Measurements from ENCODE around the gene TBC1D8B. TPM values are rescaled to one million over a fixed set of nuclear protein-coding genes. Genes with fewer than 3 reads are reported as not detected.
A peak's percentile ranks its signal among the peaks of the same experiment; 100 is the strongest.

The TBC1D8B gene
- total RNA-seq, 1 donor = 12.3 TPM

GRCh38 chrX:106874075-106874474, 71.6 kb downstream of the TBC1D8B start:
- Histone ChIP-seq H3K4me2 (ENCODE audit: insufficient read depth, low read length) (no peak overlapping the region), H4K20me1 (ENCODE audit: insufficient read depth, low read length) (no peaks in the 10 kb centered on the region), H2AFZ (ENCODE audit: low read length) (no peak overlapping the region), H3K4me1 (ENCODE audit: insufficient read depth, low read length) (no peaks in the 10 kb centered on the region), H3K4me3 (ENCODE audit: insufficient read depth, low read length) (no peak overlapping the region), H3K9me3 (ENCODE audit: low read depth, low read length) (no peaks in the 10 kb centered on the region), H3K27ac (ENCODE audit: low read depth, low read length) (no peak overlapping the region), H3K79me2 (ENCODE audit: insufficient read depth, low read length) (no peaks in the 10 kb centered on the region), H3K36me3 (ENCODE audit: insufficient read depth, low read length) (peaks cover 7% of the 10 kb centered on the region), H3K27me3 (ENCODE audit: insufficient read depth, low read length) (no peaks in the 10 kb centered on the region)
- DNase-seq (ENCODE audit: insufficient read length, low spot score, missing footprints) = no peak
- TF ChIP-seq CTCF (IDR thresholded peaks at IDR 0.05; ENCODE audit: extremely low read depth, low read depth, low read length) = peak; percentile 70

- Histone ChIP-seq H3K36me3 (ENCODE audit: insufficient read depth, low read length) (peaks cover 7% of the 10 kb centered on the region), H3K79me2 (ENCODE audit: insufficient read depth, low read length) (no peaks in the 10 kb centered on the region), H3K4me2 (ENCODE audit: insufficient read depth, low read length) (no peak overlapping the region), H3K27ac (ENCODE audit: low read depth, low read length) (no peak overlapping the region), H3K4me1 (ENCODE audit: insufficient read depth, low read length) (no peaks in the 10 kb centered on the region), H3K27me3 (ENCODE audit: insufficient read depth, low read length) (peaks cover 4% of the 10 kb centered on the region), H2AFZ (ENCODE audit: low read length) (no peak overlapping the region), H4K20me1 (ENCODE audit: insufficient read depth, low read length) (no peaks in the 10 kb centered on the region), H3K9me3 (ENCODE audit: low read depth, low read length) (no peaks in the 10 kb centered on the region), H3K4me3 (ENCODE audit: insufficient read depth, low read length) (no peak overlapping the region)
- no peak for TF ChIP-seq CTCF (IDR thresholded peaks at IDR 0.05; ENCODE audit: extremely low read depth, low read depth, low read length)
- DNase-seq (ENCODE audit: insufficient read length, low spot score, missing footprints) = no peak
Observed at GRCh38 chrX:106875151-106875550, 72.7 kb downstream of the TBC1D8B start.

- DNase-seq (ENCODE audit: insufficient read length, low spot score, missing footprints) = no peak
- H3K27ac ChIP-seq (ENCODE audit: low read depth, low read length) = no peak overlapping the region
- H3K27me3 ChIP-seq (ENCODE audit: insufficient read depth, low read length) = peaks cover 11% of the 10 kb centered on the region
- H3K79me2 ChIP-seq (ENCODE audit: insufficient read depth, low read length) = no peaks in the 10 kb centered on the region
- no peak overlapping the region for H3K4me2 ChIP-seq (ENCODE audit: insufficient read depth, low read length)
- H3K36me3 ChIP-seq (ENCODE audit: insufficient read depth, low read length) = no peaks in the 10 kb centered on the region
- no peaks in the 10 kb centered on the region for H3K9me3 ChIP-seq (ENCODE audit: low read depth, low read length)
- no peak for TF ChIP-seq CTCF (IDR thresholded peaks at IDR 0.05; ENCODE audit: extremely low read depth, low read depth, low read length)
- H3K4me1 ChIP-seq (ENCODE audit: insufficient read depth, low read length) = peaks cover 1% of the 10 kb centered on the region
- no peak overlapping the region for H2AFZ ChIP-seq (ENCODE audit: low read length)
- H4K20me1 ChIP-seq (ENCODE audit: insufficient read depth, low read length) = no peaks in the 10 kb centered on the region
- H3K4me3 ChIP-seq (ENCODE audit: insufficient read depth, low read length) = no peak overlapping the region
Observed at GRCh38 chrX:106889468-106889867, 87.0 kb downstream of the TBC1D8B start.

GRCh38 chrX:106891762-106892460, 89.4 kb downstream of the TBC1D8B start:
- no peak for TF ChIP-seq CTCF (IDR thresholded peaks at IDR 0.05; ENCODE audit: extremely low read depth, low read depth, low read length)
- no peak overlapping the region for H3K27ac ChIP-seq (ENCODE audit: low read depth, low read length)
- DNase-seq (ENCODE audit: insufficient read length, low spot score, missing footprints) = no peak
- no peak overlapping the region for H2AFZ ChIP-seq (ENCODE audit: low read length)
- H3K36me3 ChIP-seq (ENCODE audit: insufficient read depth, low read length) = no peaks in the 10 kb centered on the region
- no peaks in the 10 kb centered on the region for H3K9me3 ChIP-seq (ENCODE audit: low read depth, low read length)
- H3K27me3 ChIP-seq (ENCODE audit: insufficient read depth, low read length) = peaks cover 11% of the 10 kb centered on the region
- H3K4me1 ChIP-seq (ENCODE audit: insufficient read depth, low read length) = peaks cover 18% of the 10 kb centered on the region
- H3K4me2 ChIP-seq (ENCODE audit: insufficient read depth, low read length) = no peak overlapping the region
- H4K20me1 ChIP-seq (ENCODE audit: insufficient read depth, low read length) = no peaks in the 10 kb centered on the region
- H3K4me3 ChIP-seq (ENCODE audit: insufficient read depth, low read length) = no peak overlapping the region
- no peaks in the 10 kb centered on the region for H3K79me2 ChIP-seq (ENCODE audit: insufficient read depth, low read length)
